Kasumi-1 (cell line): Measurements from ENCODE around the gene FAM72C.
"Not testable (repeated sequence)": the region's sequence is repeated elsewhere in the genome, so short reads cannot be mapped to it uniquely, and the experiment has no call there.

ENCODE experiments used
- DNase-seq, 2 experiments: peaks; one replicate each; lab custom pipeline; 2025; lab: John Stamatoyannopoulos, UW

Gene FAM72C

DNA sequence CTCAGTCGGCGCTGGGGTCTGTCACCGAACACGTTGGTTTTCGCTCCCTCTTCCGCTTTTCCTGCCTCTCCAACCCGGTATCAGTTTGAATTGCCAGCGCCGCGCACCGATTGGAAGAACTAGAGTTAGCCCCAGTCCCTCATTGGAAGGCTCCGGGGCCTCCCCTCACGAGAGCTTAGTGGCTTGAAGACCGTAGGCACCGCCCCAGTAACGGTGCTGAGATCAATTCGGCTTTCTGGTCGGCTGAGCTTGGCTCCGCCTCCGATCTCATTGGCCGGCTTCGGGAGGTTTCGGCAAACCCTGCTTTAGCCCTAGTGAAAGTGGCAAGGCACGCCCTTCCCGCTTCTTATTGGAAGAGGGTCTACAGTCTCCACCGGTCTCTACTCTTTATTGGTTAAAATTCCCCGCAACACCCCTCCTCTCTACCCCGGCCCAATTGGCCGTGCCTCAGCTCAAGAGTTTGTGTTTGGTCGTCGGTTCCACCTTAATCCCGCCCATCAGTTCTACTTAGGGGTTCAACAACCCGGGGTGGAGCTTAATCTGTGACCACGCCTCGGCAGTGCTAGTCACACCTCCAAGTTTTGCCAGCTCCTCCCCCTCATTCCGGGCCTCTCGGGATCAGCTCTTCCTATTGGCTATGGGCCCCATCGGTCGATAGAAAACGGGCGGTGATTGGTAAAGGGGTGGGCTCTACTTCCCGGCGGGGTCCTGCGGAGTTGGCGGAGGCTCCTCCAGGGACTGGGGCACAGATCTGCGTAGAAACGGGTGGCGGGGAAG, at the start of gene FAM72C:
Gene FAM72C, minus strand, starts transcription at position 63 of the 777 bp plus-strand sequence. CDS start 845 bp downstream, outside the sequence.
- DNase-seq = not testable (repeated sequence)

DNA sequence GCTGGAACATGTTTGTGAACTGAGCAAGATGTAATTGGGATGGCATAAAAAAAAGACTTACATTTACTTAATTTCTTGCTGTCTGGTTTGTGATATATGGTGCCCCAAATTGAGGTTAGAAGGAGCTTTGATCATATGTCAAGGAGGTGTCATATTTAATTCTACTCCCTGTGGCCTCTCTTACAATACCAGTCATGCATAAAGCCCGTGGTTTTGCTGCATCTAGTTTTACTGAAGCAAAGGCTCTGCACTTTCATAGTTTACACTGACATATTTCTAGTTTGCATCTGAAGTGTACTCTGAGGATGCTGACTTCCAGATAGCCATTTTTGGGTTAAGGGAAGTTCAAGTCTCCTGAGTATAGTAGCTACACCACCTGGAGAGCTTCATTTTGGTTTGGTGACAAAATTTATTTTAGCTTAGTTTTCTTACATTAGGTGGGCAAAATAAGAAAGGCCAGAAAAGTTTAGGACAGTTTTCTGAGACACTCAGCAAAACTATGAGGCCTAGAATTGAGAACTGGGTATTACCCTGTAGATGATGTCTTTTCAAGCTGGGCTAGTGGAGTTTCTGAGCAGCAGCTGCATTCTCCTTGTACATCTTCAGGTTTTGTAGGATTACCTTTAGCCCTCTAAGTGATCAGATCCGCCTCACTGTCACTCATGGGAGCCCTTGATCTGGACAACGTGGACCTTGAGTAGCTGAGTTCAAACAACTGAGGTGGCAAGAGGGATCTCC, 48.4 kb upstream of the FAM72C start:
- not testable (repeated sequence) for DNase-seq

DNA sequence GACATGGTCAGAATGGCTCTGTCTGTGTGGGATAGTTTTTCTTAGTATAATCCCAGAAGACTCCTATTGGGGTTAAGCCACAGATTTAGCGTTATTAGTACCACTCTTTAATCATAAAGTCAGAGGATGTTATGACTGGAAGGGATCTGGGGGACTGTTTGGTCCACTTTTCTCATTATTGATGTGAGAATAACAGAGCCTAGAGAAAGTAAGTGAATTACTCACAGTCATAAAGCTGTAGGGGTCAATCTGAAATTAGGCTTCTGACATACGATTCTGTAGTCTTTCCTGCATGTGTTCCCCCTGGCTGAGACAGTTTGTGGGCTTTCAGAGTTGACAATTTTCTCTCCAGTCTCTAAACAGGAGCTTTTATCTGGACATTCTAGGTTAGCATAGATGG, 47.3 kb upstream of the FAM72C start:
- not testable (repeated sequence) for DNase-seq

DNA sequence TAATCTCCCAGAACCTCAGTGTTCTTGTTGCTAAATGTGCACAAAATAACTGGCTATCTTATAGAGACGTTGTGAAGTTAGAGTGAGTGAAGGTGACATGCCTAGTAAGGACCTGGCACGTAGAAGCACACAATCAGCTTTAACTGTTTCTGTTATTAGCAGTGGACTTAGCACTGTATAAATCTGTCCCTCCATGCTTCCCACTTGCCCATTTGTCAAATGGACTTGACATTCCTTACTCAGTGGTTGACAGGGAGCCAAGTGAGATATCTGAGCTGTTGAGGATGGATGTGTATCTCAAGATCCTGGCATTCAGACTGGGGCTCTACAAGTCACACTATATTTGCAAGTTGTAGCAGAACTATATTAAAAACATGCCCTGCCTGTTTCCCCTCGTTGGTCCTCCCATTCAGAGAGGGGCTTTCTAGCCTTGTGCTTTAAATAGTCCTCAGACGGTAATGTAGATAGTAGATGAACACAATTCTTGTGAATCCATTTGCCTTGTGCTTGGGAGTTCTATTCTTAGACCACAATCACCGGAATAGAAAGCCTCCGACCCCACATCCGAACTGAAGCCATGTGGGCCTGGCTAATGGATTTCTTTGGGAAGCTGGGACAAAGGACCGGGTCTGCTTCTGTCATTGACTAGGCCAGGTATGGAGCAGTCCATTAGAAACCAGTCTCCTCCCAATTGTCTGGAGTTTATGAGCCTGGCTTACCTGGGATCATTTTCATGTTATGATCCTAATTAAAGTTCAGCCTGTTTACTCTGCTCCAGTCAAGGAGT, 43.6 kb upstream of the FAM72C start:
- DNase-seq = not testable (repeated sequence)

DNA sequence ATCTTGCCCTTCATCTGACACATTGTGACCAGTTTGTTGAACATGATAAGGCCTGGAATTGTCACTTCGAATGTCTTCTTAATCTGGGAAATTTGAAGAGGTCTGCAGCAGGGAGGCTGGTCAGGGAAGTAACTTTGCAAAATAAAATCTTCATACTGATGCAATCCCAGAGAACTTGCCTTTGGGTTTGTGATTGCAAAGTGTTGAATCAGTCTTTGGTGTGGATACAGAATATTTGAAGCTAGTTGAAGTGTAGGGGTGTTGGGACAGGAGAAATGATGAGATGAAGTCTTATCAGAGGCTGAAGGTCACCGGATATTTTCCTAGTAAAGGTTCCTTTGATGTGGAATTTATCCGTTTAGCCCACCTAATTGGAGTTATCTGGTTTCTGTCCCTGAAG, 42.7 kb upstream of the FAM72C start:
- not testable (repeated sequence) for DNase-seq

DNA sequence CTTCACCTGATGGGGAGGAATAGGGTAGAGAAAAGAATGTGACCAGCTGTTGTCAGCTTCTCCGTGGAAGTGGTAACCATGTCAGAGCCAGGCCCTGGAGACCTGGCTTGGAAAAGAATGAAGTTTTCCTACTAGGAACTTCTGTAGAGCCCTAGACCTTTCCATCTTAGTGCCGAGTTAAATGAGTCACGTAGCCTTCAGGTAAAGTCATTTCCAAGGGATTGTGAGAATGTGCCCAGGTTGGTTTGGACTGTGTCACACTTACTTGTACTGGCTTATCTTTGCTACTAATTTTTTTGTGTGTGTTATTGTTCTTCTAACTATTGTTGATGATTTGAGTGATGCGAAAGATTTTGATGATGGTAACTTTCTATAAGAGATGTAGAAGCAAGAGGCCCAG, 42.3 kb upstream of the FAM72C start:
- DNase-seq = not testable (repeated sequence)

DNA sequence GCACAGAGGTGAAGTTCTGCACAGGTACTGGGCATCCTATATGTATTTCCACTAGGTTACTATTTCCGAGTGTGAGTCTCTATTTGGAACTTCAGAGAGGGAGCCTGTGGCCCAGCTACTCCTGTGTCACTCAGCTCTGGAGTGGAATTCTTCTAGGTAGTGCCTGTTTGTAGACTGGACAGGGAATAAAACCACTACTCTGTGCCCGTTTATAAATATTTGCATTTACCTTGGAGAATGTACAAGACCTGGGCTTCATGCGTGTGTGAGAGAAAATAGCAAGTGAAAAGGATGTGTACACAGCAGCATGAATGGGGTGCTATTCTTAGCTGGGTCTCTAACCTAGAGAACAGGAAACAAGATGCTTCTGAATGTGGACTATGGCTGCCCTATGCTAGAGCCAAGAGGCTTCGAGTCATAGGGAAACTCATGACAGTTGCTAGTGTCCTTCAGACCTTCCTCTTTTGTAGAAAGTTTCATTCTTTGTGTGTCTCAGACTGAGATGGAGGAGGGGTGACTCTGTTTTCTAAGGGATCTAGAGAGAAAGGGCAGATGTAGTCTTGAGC, 40.5 kb upstream of the FAM72C start:
- not testable (repeated sequence) for DNase-seq

DNA sequence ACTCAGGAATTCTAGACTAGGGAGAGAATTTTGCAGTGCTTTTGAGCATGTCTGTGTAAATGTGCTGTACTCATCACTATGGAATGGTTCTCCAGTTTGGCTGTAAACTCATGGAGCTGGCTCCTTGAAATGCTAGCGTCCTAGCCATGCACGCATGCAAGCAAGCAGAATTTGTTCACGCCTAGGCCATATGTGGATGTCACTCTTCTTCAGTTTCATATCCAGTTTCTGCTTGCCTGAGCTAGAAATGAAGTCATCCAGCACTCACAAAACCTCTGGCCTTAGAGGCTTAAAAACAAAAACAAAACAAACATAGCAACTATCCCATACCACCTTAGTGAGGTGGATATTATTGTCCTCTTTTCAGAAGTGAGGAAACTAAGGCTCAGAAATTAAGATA, 37.6 kb upstream of the FAM72C start:
- not testable (repeated sequence) for DNase-seq

DNA sequence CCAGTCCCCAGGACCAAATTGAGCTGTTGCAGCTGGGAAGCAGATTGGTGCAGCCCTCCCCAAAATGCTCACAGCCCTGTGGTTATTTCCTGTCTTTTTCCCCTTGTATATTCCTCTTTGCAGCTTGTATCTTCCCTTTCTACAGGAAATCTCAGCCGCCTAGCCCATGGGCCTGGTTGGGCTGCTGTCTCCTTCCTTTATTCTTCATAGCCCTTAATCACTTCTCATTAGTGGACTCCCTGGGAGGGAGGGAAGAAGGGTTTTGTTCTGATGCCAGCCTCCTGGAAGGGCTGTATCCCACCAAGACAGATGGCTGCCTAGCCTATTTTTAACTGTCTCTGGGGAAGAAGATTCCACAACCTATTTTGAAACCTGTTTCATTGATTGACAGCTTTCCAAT, 32.5 kb upstream of the FAM72C start:
- not testable (repeated sequence) for DNase-seq

DNA sequence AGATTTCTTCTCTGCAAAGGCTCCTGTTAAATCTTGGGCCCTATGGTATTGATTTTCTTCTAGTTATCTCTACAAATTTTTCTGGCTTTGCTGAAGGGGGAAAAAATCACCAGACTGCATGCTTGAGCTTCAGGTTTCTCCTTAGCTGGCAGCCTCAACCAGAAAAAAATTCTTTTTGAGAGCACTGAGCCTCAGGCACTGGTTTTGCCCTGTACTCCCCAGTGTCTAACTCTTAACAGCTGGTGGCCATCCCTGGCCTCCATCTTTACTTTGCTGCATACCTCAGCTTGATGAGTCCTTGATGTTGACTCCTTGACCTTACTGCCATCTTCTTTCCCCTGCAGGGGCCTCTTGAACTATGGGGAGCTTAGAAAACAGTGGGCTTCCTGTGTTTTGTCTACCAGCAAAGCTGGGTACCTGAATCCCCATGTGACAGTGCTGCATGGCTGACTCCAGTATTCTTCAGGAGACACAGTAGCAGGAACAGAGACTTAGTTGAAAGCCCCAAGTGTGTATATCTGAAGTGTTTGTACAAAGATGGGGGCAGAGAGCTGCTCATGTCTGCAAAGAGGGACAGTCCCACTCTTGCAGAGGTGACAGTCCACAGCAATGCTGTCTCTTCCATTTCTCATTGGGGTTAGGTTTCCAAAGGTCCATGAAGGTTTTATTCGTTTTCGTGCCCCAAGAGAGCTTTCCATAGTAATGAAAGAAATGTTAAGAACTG, 31.7 kb upstream of the FAM72C start:
- DNase-seq = not testable (repeated sequence)

DNA sequence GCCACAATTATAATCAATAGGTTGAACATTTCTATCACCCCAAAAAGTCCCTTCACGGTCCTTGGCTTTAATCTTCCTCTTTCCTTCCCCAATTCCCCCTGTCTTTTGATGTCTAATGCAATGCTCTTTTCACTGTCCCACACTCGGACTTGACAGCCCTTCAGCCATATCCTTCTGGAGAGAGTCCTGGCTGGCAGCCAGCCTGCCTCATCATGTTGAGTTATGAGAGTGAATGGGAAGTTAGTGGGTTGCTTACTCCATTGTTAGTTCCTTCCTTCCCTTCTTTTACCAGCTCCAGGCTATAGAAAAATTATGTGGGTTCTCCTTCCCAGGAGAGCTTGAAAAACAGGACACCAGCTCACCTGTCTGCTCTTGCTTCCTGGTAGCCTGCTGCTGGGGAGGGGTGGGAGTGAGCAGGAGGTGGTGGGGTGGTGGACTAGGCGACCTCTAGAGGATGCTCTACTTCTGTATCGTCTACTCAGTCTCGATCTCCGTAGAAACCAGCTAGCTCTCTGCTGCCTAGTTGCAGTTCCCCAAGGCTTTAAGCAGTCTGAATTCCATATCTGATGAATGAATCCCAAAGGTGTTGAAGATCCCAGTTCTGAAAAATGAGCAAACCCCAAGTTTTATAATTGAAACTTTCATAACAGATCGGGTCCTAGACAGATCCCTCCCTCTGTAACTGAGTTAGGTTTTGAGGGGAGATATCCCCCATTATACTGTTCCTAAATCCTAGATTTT, 30.5 kb upstream of the FAM72C start:
- DNase-seq = not testable (repeated sequence)

DNA sequence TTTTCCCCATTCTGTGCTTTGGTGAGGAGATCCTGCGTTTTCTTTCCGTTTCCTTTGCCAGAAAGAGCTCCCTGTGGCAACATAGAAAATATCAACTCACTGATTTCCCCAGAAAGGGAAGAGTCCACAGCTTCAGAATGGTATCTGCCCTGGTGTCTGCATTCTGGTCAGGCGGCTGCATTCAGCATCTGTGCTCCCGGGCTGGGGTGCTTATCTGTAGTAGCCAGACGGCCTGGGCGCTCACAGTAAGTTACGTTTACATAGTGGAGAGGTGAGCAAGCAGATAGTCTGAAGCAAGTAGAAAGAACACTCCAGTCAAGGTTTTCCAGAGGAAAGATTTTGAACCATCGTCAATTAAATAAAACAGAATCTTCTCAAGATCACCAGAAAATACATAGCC, 29.3 kb upstream of the FAM72C start:
- DNase-seq = not testable (repeated sequence)

DNA sequence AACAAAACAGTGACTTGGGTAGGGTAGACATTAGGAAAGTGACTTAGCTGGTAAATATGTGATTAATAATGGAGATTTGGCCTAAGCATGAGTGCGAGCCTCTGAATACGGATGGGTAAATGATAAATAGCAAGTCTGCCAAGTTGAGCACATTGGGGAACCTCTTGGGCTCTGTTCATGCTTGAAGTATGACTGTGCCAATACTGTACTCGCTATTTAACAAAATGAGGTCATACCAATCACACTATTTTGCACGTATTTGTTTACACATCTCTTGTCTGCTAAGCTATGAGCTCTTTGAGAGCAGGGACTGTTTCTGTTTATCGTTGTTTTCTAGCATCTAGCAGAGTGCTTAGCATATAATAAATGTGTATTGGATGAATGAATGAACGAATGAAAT, 24.2 kb upstream of the FAM72C start:
- not testable (repeated sequence) for DNase-seq

DNA sequence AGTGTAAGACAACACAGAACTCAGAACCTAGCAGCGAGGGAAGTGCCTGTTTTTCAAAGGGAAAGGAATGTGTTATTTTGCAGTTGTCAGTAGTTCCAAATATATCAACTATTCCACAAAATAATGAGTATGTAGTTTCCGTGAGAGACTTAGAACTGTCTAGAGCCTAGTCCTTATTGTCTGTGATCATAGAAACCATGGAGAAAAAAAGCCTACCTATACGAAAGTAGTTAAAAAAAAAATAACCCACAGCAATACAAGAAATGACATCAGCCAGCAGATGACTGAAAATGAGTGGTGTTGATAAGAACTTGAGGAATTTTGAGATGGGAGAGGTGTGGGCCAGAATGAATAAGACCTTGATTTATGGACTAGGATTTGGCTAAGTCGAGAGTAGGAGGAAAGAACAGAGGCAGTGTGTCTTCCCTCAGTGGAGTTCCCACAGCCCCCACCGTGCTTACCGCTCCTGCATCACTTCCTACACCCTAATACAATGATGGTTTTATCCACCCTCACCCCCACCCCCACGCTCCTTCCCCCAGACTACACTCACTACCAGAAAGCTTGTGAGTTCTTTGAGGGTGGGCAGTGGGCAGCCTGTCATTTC, 21.6 kb upstream of the FAM72C start:
- DNase-seq = not testable (repeated sequence)

DNA sequence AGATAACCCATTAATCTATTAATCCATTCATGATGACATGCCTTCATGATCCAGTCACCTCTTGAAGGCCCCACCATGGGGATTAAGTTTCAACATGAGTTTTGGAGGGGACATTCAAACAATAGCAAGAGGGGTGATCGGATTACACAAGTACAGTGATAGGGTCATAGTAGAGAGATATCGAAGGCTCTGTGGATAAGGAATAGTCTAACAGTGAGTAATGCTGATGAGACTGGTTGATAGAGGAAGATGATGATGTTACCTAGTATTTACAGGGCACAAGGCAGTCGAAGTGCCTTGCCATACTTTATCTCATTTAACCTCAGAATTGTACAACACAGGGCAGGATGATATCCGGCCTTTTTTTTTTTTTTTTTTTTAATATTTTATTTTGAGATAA, 18.9 kb upstream of the FAM72C start:
- not testable (repeated sequence) for DNase-seq

DNA sequence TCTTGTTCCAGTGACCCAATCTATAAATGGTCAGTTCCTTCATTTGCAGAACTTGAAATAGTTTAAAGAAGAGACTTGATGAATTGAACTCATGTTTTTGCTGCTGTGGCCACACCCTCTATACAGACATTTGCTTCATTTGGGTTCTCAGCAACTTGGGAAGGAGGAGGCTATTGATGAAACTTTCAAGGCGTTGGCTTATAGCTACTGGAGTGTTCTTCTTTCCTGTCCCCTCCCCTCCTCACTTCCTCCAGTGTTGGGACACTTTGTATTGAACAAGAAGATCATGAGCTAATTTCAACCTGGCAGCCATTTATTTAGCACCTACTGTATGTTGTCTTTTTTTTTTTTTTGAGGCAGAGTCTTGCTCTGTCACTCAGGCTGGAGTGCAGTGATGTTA, 17.9 kb upstream of the FAM72C start:
- not testable (repeated sequence) for DNase-seq

DNA sequence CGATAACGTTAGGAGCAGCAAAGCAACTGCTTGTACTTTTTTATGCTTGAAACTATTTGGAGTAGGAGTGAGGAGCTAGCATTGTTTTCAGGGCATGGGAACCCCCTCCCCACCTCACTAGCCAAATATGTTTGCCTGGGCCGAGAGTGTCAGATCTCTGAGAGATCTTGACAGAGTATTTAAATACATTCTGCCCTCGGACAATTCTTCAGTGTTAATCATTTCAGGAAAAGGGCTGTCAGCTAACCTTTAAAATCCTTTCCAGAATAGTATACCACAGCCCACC, 17.6 kb upstream of the FAM72C start:
- not testable (repeated sequence) for DNase-seq

DNA sequence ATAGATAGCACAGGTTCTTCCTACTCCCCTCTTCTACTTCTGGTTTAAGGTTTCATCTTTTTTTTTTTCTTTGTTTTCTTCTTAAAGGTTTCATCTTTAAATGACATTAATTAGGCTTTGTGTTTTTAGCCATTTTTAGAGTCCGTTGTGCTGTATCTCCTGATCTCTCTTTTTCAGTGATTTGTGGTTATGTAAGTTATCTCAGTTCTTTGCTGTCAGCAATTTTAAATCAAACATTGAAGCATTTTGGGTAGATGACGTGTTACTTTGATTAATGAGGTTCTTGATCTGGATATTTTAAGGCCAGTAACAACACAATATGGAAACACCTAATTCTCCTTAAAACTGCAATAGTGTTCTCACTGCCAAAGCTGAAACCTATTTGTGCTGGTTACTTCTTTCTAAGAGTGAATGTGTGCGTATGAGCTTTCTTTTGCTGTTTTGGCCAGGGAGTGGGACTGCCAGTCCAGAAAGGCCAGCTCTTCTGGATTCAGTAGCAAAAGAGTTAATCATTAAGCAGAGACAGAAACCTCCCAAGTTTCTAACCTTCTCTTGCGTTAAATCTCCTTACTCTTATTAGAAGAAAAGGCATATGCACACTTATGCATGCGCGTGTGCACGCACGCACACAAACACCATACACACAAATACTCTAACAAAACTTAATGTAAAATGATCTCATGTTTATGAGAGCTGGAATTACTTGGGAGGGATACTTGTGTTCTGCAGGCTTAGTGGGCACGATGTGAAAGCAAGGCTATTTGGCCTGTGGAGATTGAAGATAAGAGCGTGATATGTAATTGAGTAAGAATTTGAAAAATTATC, 17.0 kb upstream of the FAM72C start:
- not testable (repeated sequence) for DNase-seq

DNA sequence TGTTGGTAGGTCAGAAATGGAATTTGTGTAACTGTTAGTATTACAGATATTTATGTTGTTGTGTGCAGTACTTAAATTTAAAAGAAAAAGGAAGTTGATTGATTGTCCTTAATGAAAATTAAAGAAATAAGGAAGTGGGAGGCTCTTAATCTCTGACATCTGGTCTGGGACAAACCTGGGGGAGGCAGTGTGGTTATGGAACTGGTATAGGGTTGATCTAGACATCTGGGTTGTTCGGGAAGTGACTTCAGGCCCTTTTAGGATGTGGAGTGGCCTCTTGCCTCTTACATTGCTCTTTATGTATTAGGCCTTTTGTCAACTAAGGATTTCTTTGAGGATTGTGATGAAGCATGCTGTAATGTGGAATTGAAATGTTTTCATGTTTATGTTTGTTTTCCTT, 16.1 kb upstream of the FAM72C start:
- not testable (repeated sequence) for DNase-seq
